NCI-H524 (cell line): ENCODE measurements around the gene RNF149.
"Not testable (repeated sequence)": the region's sequence is repeated elsewhere in the genome, so short reads cannot be mapped to it uniquely, and the experiment has no call there.

Experiments used
- DNase-seq, 2 experiments: peaks; one replicate each; lab custom pipeline; 2025; lab: John Stamatoyannopoulos, UW

Gene RNF149

GRCh38 chr2:101253703-101254450 is 54.6 kb downstream of the RNF149 start:
- DNase-seq: no peak

- DNase-seq: peak; percentile 22 to 51
These were observed 55.3 kb downstream of the RNF149 start for GRCh38 chr2:101253013-101253702.

GRCh38 chr2:101252408-101253012 is 56.0 kb downstream of the RNF149 start, which contains the start of gene CNOT11:
Gene CNOT11 (plus strand): TSS chr2:101252886. CDS start chr2:101252965, 79 bp downstream.
- peak; percentile 93 to 96 for DNase-seq

- peak in 1 of 2 experiments; percentile 39 for DNase-seq
These were observed 56.6 kb downstream of the RNF149 start for GRCh38 chr2:101251844-101252407.

- DNase-seq: not testable (repeated sequence)
These were observed 57.2 kb downstream of the RNF149 start for GRCh38 chr2:101251246-101251781.

DNA sequence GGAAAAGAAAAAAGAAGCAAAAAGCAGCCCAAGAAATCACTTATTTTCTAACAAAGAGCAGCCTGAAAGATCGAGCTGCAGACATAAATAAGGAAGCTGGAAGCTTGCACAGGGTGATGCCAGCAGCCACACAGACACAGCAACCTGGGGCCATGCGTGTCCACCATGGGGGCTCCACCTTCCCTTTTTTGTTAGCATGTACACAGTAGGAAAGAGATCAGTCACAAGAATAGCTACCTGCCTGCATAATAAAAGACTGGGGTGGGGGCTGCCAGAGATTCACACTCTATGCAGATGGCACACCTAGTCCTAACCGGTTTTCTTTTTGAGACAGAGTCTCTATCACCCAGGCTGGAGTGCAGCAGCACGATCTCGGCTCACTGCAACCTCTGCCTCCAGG is 58.7 kb downstream of the RNF149 start:
- DNase-seq: no peak

DNA sequence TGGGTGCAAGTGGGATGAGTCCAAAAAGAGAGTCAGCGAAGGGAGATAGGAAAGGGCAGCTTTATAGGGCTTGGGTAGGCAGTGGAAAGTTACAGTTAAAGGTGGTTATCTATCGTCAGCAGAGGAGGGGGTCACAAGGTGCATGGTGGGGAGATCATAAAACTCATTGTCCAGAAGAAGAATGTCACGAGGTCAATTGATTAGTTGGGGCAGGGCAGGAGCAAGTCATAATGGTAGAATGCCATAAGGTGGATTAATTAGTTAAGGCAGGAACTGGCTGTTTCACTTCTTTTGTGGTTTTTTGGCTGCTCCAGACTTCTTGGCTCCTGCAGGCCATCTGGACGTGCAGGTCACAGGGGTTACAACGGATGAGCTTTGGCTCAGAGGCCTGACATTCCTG is 59.7 kb downstream of the RNF149 start:
- not testable (repeated sequence) for DNase-seq

DNA sequence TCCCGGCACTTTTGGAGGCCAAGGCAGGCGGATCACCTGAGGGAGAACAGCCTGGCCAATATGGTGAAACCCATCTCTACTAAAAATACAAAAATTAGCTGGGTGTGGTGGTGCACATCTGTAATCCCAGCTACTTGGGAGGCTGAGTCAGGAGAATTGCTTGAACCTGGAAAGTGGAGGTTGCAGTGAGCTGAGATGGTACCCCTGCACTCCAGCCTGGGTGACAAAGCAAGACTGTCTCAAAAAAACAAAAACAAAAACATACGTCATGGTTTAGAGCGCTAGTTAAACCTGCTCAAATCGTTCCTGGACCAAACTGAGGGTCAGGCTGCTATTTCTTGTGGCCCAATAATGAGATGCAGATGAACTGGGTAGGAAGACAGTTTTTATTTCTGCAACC is 63.0 kb downstream of the RNF149 start:
- DNase-seq: not testable (repeated sequence)

DNA sequence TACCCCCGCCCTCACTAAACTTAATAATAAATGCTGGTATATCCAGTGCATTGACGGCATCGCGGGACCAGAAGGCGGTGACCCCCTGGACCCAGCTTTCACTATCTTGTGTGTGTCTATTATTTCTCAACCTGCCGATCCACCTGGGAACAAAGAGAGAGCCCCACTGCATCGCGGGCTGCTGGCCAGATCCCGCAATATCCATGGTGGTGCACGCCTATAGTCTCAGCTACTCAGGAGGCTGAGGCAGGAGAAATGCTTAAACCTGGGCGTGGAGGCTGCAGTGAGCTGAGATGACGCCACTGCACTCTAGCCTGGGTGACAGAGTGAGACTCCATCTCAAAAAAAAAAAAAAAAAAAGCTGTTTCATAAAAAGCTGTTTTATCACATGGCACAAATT is 63.6 kb downstream of the RNF149 start:
- DNase-seq: not testable (repeated sequence)

- not testable (repeated sequence) for DNase-seq
These were observed 64.1 kb downstream of the RNF149 start for GRCh38 chr2:101244373-101244772.

GRCh38 chr2:101241158-101241557 is 67.3 kb downstream of the RNF149 start:
- no peak for DNase-seq

GRCh38 chr2:101240694-101241093 is 67.8 kb downstream of the RNF149 start:
- DNase-seq: peak in 1 of 2 experiments; percentile 14

- DNase-seq: not testable (repeated sequence)
These were observed 68.8 kb downstream of the RNF149 start for GRCh38 chr2:101239760-101240118.

- no peak for DNase-seq
These were observed 69.4 kb downstream of the RNF149 start for GRCh38 chr2:101238930-101239759.

DNA sequence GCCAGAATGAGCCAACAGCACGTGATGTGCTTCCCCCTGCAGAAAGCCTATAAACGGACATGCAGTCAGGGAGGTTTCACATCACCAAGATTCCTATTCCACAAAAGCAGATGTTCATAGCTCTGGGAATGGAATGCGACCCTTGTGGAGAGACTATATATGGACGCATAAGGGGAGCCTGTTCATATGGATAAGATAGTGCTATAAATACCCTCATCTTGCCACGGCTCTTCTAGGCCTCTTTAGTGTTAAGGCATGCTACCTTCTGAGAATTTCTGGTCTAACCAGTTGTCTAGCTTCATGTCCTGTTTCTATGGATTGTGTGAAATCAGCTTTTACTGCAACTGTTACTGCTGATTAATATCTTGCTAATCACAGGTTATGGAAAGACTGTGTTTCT is 70.6 kb downstream of the RNF149 start:
- DNase-seq: not testable (repeated sequence)

- DNase-seq: not testable (repeated sequence)
These were observed 72.5 kb downstream of the RNF149 start for GRCh38 chr2:101235956-101236355.

- no peak for DNase-seq
These were observed 74.1 kb downstream of the RNF149 start for GRCh38 chr2:101234169-101234938.

DNA sequence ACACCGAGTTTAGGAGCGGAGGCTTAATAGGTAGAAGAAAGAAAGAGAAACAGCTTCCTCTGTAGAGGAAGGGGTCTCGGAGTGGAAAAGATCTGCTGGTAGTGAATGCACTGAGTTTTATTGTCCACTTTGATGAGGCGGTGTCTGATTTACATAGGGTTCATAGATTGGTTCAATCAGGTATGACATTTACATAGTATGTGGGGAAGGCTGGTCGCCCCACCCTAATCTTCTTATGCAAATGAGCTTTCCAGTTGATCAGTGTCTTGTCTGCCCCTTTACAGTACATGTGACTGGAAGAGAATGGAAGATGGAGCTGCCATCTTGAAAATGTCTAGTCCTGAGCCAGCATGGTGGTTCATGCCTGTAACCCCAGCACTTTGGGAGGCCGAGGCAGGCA is 75.7 kb downstream of the RNF149 start:
- no peak for DNase-seq

DNA sequence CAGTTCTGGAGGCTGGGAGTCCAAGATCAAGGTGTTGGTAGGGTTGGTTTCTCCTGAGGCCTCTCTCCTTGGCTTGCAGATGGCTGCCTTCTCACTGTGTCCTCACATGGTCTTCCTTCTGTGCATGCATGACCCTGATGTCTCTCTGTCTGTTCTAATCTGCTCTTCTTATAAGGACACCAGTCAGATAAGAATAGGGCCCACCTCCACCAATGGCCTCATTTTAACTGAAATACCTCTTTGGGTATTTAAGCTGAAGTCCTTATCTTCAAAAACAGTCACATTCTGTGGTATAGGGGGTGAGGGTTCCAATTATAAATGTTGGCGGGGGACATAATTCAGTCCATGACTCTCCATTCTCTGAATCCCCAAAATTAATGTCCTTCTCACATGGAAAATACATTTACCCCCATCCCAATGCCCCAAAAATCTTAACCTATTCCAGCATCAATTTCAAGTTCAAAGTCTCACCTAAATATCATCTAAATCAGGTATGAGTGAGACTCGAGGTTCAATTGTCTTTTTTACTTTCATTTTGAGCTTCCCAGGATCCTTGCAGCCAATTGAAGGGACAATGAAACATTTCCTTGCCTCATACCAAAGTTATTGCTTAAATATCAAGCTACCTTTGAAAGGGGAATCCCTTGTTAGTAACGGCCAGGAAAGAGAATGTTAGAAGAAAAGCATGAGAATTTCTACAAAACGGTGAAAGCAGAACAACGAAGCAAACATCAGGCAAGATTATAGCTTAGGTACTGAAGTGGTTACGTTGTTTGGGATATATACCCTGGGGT is 76.4 kb downstream of the RNF149 start:
- no peak for DNase-seq

GRCh38 chr2:101231240-101231639 is 77.3 kb downstream of the RNF149 start:
- DNase-seq: no peak
